K562 (cell line): ENCODE measurements around the gene RBMX. TPM values are rescaled to one million over a fixed set of nuclear protein-coding genes. Genes with fewer than 3 reads are reported as not detected.
"Not testable (repeated sequence)": the region's sequence is repeated elsewhere in the genome, so short reads cannot be mapped to it uniquely, and the experiment has no call there.

ENCODE experiments used
- CBFA2T3 ChIP-seq: fragments of 450-650 bp; IDR thresholded peaks from 2 replicates; pipeline ENCODE4 v1.6.1; 2017
- CUX1 ChIP-seq: fragments of 200-800 bp; sonication (Bioruptor generic); IDR thresholded peaks from 2 replicates; pipeline ENCODE4 v1.6.1; 2016; ENCODE audit warnings: missing genetic modification characterization, missing compliant biosample characterization
- GATAD2A ChIP-seq: fragments of 450-650 bp; IDR thresholded peaks from 2 replicates; pipeline ENCODE4 v1.6.1; 2017
- L3MBTL2 ChIP-seq: fragments of 450-650 bp; IDR thresholded peaks from 2 replicates; pipeline ENCODE4 v1.6.1; 2016; ENCODE audit warnings: mild to moderate bottlenecking, moderate library complexity
- MTA2 ChIP-seq: fragments of 450-650 bp; IDR thresholded peaks from 2 replicates; pipeline ENCODE4 v1.6.1; 2016; ENCODE audit warnings: low read depth
- NCOA1 ChIP-seq: fragments of 450-650 bp; IDR thresholded peaks from 2 replicates; pipeline ENCODE4 v1.6.1; 2016; ENCODE audit warnings: low read depth
- NFIC ChIP-seq: fragments of 450-650 bp; IDR thresholded peaks from 2 replicates; pipeline ENCODE4 v1.6.1; 2017; ENCODE audit warnings: mild to moderate bottlenecking, inconsistent platforms
- NR4A1 ChIP-seq, 2 experiments: fragments of 250-450 bp in 1 of 2; fragments of 450-650 bp in 1 of 2; sonication (Bioruptor Pico) in 1 of 2; IDR thresholded peaks; 2 replicates each; pipeline versions ENCODE4 v1.4.0 to v1.6.1; 2016 to 2020; ENCODE audit warnings: mild to moderate bottlenecking in 2 of 2, missing compliant biosample characterization in 1 of 2, missing genetic modification characterization in 1 of 2, moderate library complexity in 1 of 2
- SOX6 ChIP-seq: fragments of 450-650 bp; IDR thresholded peaks from 2 replicates; pipeline ENCODE4 v1.6.1; 2014; ENCODE audit warnings: mild to moderate bottlenecking
- TCF3 ChIP-seq: sonication (generic); formaldehyde crosslinking; IDR thresholded peaks from 2 replicates; pipeline ENCODE4 v1.4.0; 2020; ENCODE audit warnings: mild to moderate bottlenecking, missing genetic modification reagents
- polyA plus RNA-seq, 8 experiments: library from polyadenylated mRNA; depleted of rRNA in 4 of 8; stranded (reverse) in 5 of 8; unstranded in 3 of 8; fragments of >200 nt; fragmentation: Nextera tagmentation in 2 of 8; fragmentation: Illumina TruSeq in 1 of 8; extraction: Ambion mirVana in 2 of 8; extraction: Trizol in 1 of 8; gene quantifications; 2 replicates each; pipeline versions ENCODE4 v1.2.1 to v1.2.3, GENCODE V29; 2011 to 2014; ENCODE audit warnings: inconsistent platforms in 1 of 8, missing spikeins in 1 of 8
- total RNA-seq, 7 experiments: library from RNA; depleted of rRNA in 6 of 7; stranded (reverse); fragments of >200 nt in 6 of 7; fragmentation: Illumina TruSeq in 2 of 7; extraction: Trizol in 2 of 7; gene quantifications; 2 replicates each; pipeline versions ENCODE4 v1.2.1 to v1.2.3, GENCODE V29; 2011 to 2021; ENCODE audit warnings: low replicate concordance in 1 of 7
- TF ChIP-seq, protein P1 (sequence below): sonication (generic); formaldehyde crosslinking; IDR thresholded peaks from 2 replicates; pipeline ENCODE4 v1.9.0; 2022; ENCODE audit warnings: mild to moderate bottlenecking, missing genetic modification reagents
- TF ChIP-seq, protein P2 (sequence below), 2 experiments: fragments of 450-650 bp; conservative IDR thresholded peaks; 2 replicates each; pipeline ENCODE4 v1.6.1; 2017; ENCODE audit warnings: mild to moderate bottlenecking in 2 of 2, moderate library complexity in 2 of 2
- TF ChIP-seq, protein P3 (sequence below): sonication (generic); formaldehyde crosslinking; IDR thresholded peaks from 2 replicates; pipeline ENCODE4 v1.8.0; 2022; ENCODE audit warnings: missing genetic modification reagents, mild to moderate bottlenecking, moderate library complexity, borderline replicate concordance

Gene RBMX
- total and polyA plus RNA-seq, 9 of the 15 experiments (the other 6 are each of a cell fraction or from before 2014, with no cell fraction given): 405 to 671 (median 540) TPM

DNA sequence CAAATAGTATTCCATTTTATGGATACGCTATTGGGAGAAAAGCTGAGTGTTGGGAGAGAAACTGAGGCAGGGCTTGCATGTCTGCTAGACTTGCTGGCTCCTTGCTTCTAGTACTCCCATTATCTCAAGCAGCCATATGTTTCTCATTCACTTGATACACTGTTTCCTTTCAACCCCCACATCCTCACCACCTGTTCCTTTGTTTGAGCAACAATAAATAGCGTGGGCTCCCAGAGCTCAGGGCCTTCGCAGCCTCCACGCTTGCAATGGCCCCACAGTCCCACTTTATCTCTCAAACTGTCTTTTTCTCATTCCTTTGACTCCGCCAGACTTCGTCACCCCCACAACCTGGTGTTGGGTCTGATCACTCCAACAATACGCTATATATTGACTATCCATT is 18.2 kb upstream of the RBMX start (continued):
- 0 out of 2 replicates have a peak, but pooled peaks have one; percentile 54 for TF ChIP-seq CUX1 (CRISPR knock-in tag)
- TF ChIP-seq GATAD2A: 0 out of 2 replicates have a peak, but pooled peaks have one; percentile 32
- TF ChIP-seq SOX6: peak; percentile 93
- not testable (repeated sequence) for TF ChIP-seq NR4A1 (CRISPR knock-in tag; IDR thresholded peaks at IDR 0.05)
- TF ChIP-seq NR4A1 (tag; IDR thresholded peaks at IDR 0.05): 0 out of 2 replicates have a peak, but pooled peaks have one; percentile 35
- peak; percentile 90 for TF ChIP-seq CBFA2T3
- TF ChIP-seq MTA2: peak; percentile 31; the same call in 1 of the 2 replicates
- peak; percentile 80 for TF ChIP-seq TCF3 (CRISPR knock-in tag)
- peak; percentile 44; the same call in 1 of the 2 replicates for TF ChIP-seq NCOA1
- TF ChIP-seq, protein P1, sequence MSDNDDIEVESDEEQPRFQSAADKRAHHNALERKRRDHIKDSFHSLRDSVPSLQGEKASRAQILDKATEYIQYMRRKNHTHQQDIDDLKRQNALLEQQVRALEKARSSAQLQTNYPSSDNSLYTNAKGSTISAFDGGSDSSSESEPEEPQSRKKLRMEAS (CRISPR knock-in tag): peak; percentile 22; the same call in 1 of the 2 replicates
- TF ChIP-seq, protein P2, sequence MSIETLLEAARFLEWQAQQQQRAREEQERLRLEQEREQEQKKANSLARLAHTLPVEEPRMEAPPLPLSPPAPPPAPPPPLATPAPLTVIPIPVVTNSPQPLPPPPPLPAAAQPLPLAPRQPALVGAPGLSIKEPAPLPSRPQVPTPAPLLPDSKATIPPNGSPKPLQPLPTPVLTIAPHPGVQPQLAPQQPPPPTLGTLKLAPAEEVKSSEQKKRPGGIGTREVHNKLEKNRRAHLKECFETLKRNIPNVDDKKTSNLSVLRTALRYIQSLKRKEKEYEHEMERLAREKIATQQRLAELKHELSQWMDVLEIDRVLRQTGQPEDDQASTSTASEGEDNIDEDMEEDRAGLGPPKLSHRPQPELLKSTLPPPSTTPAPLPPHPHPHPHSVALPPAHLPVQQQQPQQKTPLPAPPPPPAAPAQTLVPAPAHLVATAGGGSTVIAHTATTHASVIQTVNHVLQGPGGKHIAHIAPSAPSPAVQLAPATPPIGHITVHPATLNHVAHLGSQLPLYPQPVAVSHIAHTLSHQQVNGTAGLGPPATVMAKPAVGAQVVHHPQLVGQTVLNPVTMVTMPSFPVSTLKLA (conservative IDR thresholded peaks at IDR 0.05): 0 out of 4 replicates have a peak, but pooled peaks of 1 of the 2 experiments have one; percentile 29
- TF ChIP-seq L3MBTL2: 0 out of 2 replicates have a peak, but pooled peaks have one; percentile 19
- peak; percentile 50; the same call in 1 of the 2 replicates for TF ChIP-seq NFIC
- TF ChIP-seq, protein P3, sequence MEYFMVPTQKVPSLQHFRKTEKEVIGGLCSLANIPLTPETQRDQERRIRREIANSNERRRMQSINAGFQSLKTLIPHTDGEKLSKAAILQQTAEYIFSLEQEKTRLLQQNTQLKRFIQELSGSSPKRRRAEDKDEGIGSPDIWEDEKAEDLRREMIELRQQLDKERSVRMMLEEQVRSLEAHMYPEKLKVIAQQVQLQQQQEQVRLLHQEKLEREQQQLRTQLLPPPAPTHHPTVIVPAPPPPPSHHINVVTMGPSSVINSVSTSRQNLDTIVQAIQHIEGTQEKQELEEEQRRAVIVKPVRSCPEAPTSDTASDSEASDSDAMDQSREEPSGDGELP: peak; percentile 63; the same call in 1 of the 2 replicates
